Endothelial cell of umbilical vein (primary cell): ENCODE results near the gene RETSAT. TPM values are rescaled to one million over a fixed set of nuclear protein-coding genes. Genes with fewer than 3 reads are reported as not detected.

Experiments
- BruUV-seq: library from RNA; stranded (reverse); fragments of 400-500 nt; replicated peaks from 2 replicates; lab custom pipeline; 2021; lab: Mats Ljungman, UMichigan
- CTCF ChIA-PET: fragments of 300-600, 350-600 bp; sonication (Branson Sonifier 250); formaldehyde crosslinking; loops from one replicate; lab custom pipeline; 2021; ENCODE audit warnings: antibody characterized with exemption, inconsistent platforms; lab: Charles Lee
- POLR2A ChIA-PET: fragments of 300-600, 350-600 bp; sonication (Branson Sonifier 250); formaldehyde crosslinking; loops from one replicate; lab custom pipeline; 2021; ENCODE audit warnings: antibody characterized with exemption, inconsistent platforms; lab: Charles Lee
- DNase-seq: peaks from one replicate; pipeline ENCODE4 v3.0.0-alpha.2; 2011; ENCODE audit warnings: low read depth, low spot score
- FAIRE-seq: peaks from 2 replicates; lab custom pipeline; 2011; peaks lifted over from hg19 to GRCh38; lab: Jason Lieb, UNC
- H2AFZ ChIP-seq: 2 replicates; pipeline ENCODE4 v1.6.0; 2012; ENCODE audit warnings: low read depth, low read length, control low read depth, inconsistent platforms
- H3K27ac ChIP-seq: 2 replicates; pipeline ENCODE4 v1.5.1; 2011; ENCODE audit warnings: low read depth, mild to moderate bottlenecking, control low read depth, low read length, moderate library complexity; ENCODE audit not compliant: insufficient read depth
- H3K27me3 ChIP-seq, 2 experiments: 2 replicates each; pipeline versions ENCODE4 v1.6.0 to v1.6.1; 2011; ENCODE audit warnings: low read length in 2 of 2, mixed read lengths in 1 of 2; ENCODE audit not compliant: control insufficient read depth in 2 of 2, insufficient read depth in 2 of 2
- H3K36me3 ChIP-seq, 2 experiments: 2 replicates in 1 of 2; 3 replicates in 1 of 2; pipeline ENCODE4 v1.5.1; 2011; ENCODE audit warnings: low read length in 2 of 2, mild to moderate bottlenecking in 1 of 2, moderate library complexity in 1 of 2; ENCODE audit not compliant: control insufficient read depth in 2 of 2, insufficient read depth in 2 of 2; ENCODE audit errors: extremely low read depth in 1 of 2
- H3K4me1 ChIP-seq: 3 replicates; pipeline ENCODE4 v1.5.1; 2011; ENCODE audit warnings: mild to moderate bottlenecking, low read length; ENCODE audit not compliant: control insufficient read depth, insufficient read depth; ENCODE audit errors: extremely low read depth
- H3K4me2 ChIP-seq: 2 replicates; pipeline ENCODE4 v1.6.1; 2011; ENCODE audit warnings: low read length, control low read depth, mixed read lengths; ENCODE audit not compliant: insufficient read depth
- H3K4me3 ChIP-seq, 3 experiments: fragments of 200-600 bp in 1 of 3; sonication (generic), shearing (Covaris generic) in 1 of 3; replicated peaks in 1 of 3; 2 replicates each; pipeline ENCODE4 v1.5.1; 2011 to 2016; ENCODE audit warnings: control low read depth in 3 of 3, low read length in 3 of 3, mild to moderate bottlenecking in 2 of 3, inconsistent platforms in 1 of 3, low read depth in 1 of 3, moderate library complexity in 1 of 3; ENCODE audit not compliant: insufficient read depth in 1 of 3
- H3K79me2 ChIP-seq: 2 replicates; pipeline ENCODE4 v1.6.0; 2012; ENCODE audit warnings: low read length, inconsistent platforms; ENCODE audit not compliant: control insufficient read depth, insufficient read depth
- H3K9ac ChIP-seq: replicated peaks from 2 replicates; pipeline ENCODE3; 2011; ENCODE audit warnings: low read length, control low read depth; ENCODE audit not compliant: insufficient read depth; ENCODE audit errors: extremely low read depth
- H3K9me1 ChIP-seq: replicated peaks from 3 replicates; pipeline ENCODE4 v1.6.0; 2011; ENCODE audit warnings: mild to moderate bottlenecking, low read length; ENCODE audit not compliant: control insufficient read depth, insufficient read depth; ENCODE audit errors: extremely low read depth
- H3K9me3 ChIP-seq: replicated peaks from 2 replicates; pipeline ENCODE4 v1.5.1; 2012; ENCODE audit warnings: low read length, inconsistent platforms; ENCODE audit not compliant: control insufficient read depth, insufficient read depth
- H4K20me1 ChIP-seq: replicated peaks from 2 replicates; pipeline ENCODE3; 2011; ENCODE audit warnings: mild to moderate bottlenecking, low read length; ENCODE audit not compliant: control insufficient read depth, insufficient read depth; ENCODE audit errors: extremely low read depth
- CTCF ChIP-seq, 2 donors: IDR thresholded peaks; 1 replicate in 1 of 2; 2 replicates in 1 of 2; pipeline ENCODE4 v1.5.1; 2011; ENCODE audit warnings: low read length in 2 of 2, mild to moderate bottlenecking in 2 of 2, moderate library complexity in 2 of 2, control low read depth in 1 of 2, inconsistent platforms in 1 of 2, low read depth in 1 of 2; ENCODE audit not compliant: insufficient read depth in 1 of 2; ENCODE audit errors: extremely low read depth in 1 of 2
- EZH2 ChIP-seq: IDR thresholded peaks from 2 replicates; pipeline ENCODE4 v1.6.1; 2012; ENCODE audit warnings: borderline replicate concordance, low read depth, mild to moderate bottlenecking, moderate library complexity, low read length, inconsistent platforms; ENCODE audit not compliant: severe bottlenecking
- FOS ChIP-seq: IDR thresholded peaks from 2 replicates; pipeline ENCODE4 v1.6.1; 2011; ENCODE audit warnings: mild to moderate bottlenecking, low read length, moderate library complexity, borderline replicate concordance; ENCODE audit not compliant: insufficient read depth
- GATA2 ChIP-seq: IDR thresholded peaks from 2 replicates; pipeline ENCODE4 v1.7.0; 2011; ENCODE audit warnings: low read depth, mild to moderate bottlenecking, moderate library complexity, mixed read lengths, low read length; ENCODE audit not compliant: insufficient read length, insufficient read depth
- JUN ChIP-seq: IDR thresholded peaks from 2 replicates; pipeline ENCODE4 v1.6.1; 2011; ENCODE audit warnings: borderline replicate concordance, low read depth; ENCODE audit not compliant: insufficient read length, insufficient read depth
- MAX ChIP-seq: IDR thresholded peaks from 2 replicates; pipeline ENCODE4 v1.6.1; 2011; ENCODE audit not compliant: insufficient read depth, insufficient read length
- MYC ChIP-seq: IDR thresholded peaks from one replicate; pipeline ENCODE4 v1.6.1; 2011; ENCODE audit warnings: mild to moderate bottlenecking, low read depth, low read length
- POLR2A ChIP-seq: IDR thresholded peaks from 2 replicates; pipeline ENCODE4 v1.6.1; 2012; ENCODE audit warnings: low read depth, mild to moderate bottlenecking, control low read depth, low read length
- POLR2AphosphoS5 ChIP-seq: IDR thresholded peaks from 2 replicates; pipeline ENCODE4 v1.6.1; 2012; ENCODE audit warnings: low read depth, mild to moderate bottlenecking, control low read depth, low read length, moderate library complexity; ENCODE audit not compliant: insufficient read depth
- dilution Hi-C: fragments of 300-500 bp; cut with MboI; formaldehyde crosslinking; loops from one replicate; pipeline ENCODE4 v1.15.0; 2019; ENCODE audit warnings: low sequenced_read_pairs; ENCODE audit not compliant: extremely low pct_ligation_motif_present
- intact Hi-C: fragments of 100-400 bp; cut with micrococcal nuclease; formaldehyde crosslinking; loops from one replicate; pipeline ENCODE4 v1.10.0; 2022
- polyA plus RNA-seq, 4 experiments: library from polyadenylated mRNA; depleted of rRNA in 3 of 4; stranded (reverse) in 3 of 4; unstranded in 1 of 4; fragments of >200 nt; gene quantifications; 2 replicates each; pipeline versions ENCODE4 v1.2.1 to v1.2.3, GENCODE V29; 2011 to 2012; ENCODE audit warnings: missing spikeins in 1 of 4
- total RNA-seq: library from RNA; stranded (reverse); gene quantifications from 2 replicates; pipeline ENCODE4 v1.2.3, GENCODE V29; 2021

RETSAT gene
- total and polyA plus RNA-seq, 2 donors (not counting 3 experiments of a cell fraction or from before 2014, with no cell fraction given), result 43.8 to 59.1 TPM

- Histone ChIP-seq H3K79me2 (peaks cover 14% of the 10 kb centered on the region), H3K4me2 (no peak overlapping the region), H3K4me3 (no peak overlapping the region), H3K27me3 (no peaks in the 10 kb centered on the region), H3K4me1 (no peaks in the 10 kb centered on the region), H3K36me3 (peaks cover 4 to 14% of the 10 kb centered on the region in 2 experiments), H3K27ac (no peak overlapping the region), H2AFZ (no peak overlapping the region), H4K20me1 (peaks cover 2% of the 10 kb centered on the region), H3K9me3 (no peaks in the 10 kb centered on the region), H3K9ac (no peak overlapping the region), H3K9me1 (no peaks in the 10 kb centered on the region)
- FAIRE-seq (no peak), DNase-seq (no peak)
- BruUV-seq, result no TSS peak
- POLR2A ChIA-PET, result no interaction called here
- intact Hi-C loops, result no loop called here
- dilution Hi-C loops, result no loop called here
- TF ChIP-seq CTCF (IDR thresholded peaks at IDR 0.05; ENCODE audit: extremely low read depth in 1 of 2, insufficient read depth in 1 of 2, low read depth in 1 of 2, low read length in 2 of 2) (no peak), MAX (no peak), POLR2AphosphoS5 (peak; percentile 11), EZH2 (no peak), GATA2 (no peak)
- CTCF ChIA-PET, result interaction anchor here (0.6 to 1.3 kb wide), 3 partner anchors 12 to 292 kb away, joined by 4 to 5 read pairs (median 5); no protein-coding TSS in a partner anchor
These were observed 39.5 kb downstream of the RETSAT start for GRCh38 chr2:85314884-85315242.

GRCh38 chr2:85312404-85312803, 41.9 kb downstream of the RETSAT start:
- FAIRE-seq (no peak), DNase-seq (no peak)
- Histone ChIP-seq H4K20me1 (no peaks in the 10 kb centered on the region), H3K9me3 (no peaks in the 10 kb centered on the region), H3K4me1 (peaks cover 9% of the 10 kb centered on the region), H3K4me3 (no peak overlapping the region), H2AFZ (no peak overlapping the region), H3K4me2 (no peak overlapping the region), H3K27me3 (no peaks in the 10 kb centered on the region), H3K9me1 (no peaks in the 10 kb centered on the region), H3K79me2 (no peaks in the 10 kb centered on the region), H3K9ac (no peak overlapping the region), H3K27ac (no peak overlapping the region), H3K36me3 (peaks cover 0 to 10% of the 10 kb centered on the region in 2 experiments)
- no peak for TF ChIP-seq CTCF (IDR thresholded peaks at IDR 0.05; ENCODE audit: extremely low read depth in 1 of 2, insufficient read depth in 1 of 2, low read depth in 1 of 2, low read length in 2 of 2)
- no peak for TF ChIP-seq MAX
- no peak for TF ChIP-seq POLR2AphosphoS5
- no peak for TF ChIP-seq MYC
- TF ChIP-seq EZH2, result no peak
- TF ChIP-seq FOS, result no peak
- TF ChIP-seq JUN, result no peak
- no peak for TF ChIP-seq GATA2
- no peak for TF ChIP-seq POLR2A
- intact Hi-C loops, result no loop called here
- no TSS peak for BruUV-seq
- ChIA-PET CTCF (interaction anchor here (0.6 to 1.0 kb wide), 2 partner anchors 12 to 295 kb away, joined by 3 to 5 read pairs; no protein-coding TSS in a partner anchor), POLR2A (no interaction called here)
- dilution Hi-C loops, result no loop called here
